HCT116 (cell line): Measurements from ENCODE around the gene CSK. TPM values are rescaled to one million over a fixed set of nuclear protein-coding genes. Genes with fewer than 3 reads are reported as not detected.

Source experiments
- ATAC-seq: fragments of 200-7000 bp; cut with Tn5 transposase; 2 replicates; pipeline ENCODE4 v1.9.1; 2020; ENCODE audit warnings: mild to moderate bottlenecking, moderate library complexity
- BruUV-seq: library from RNA; stranded (reverse); fragments of 400-500 nt; replicated peaks from 2 replicates; lab custom pipeline; 2021; lab: Mats Ljungman, UMichigan
- CTCF ChIA-PET: fragments of 300-600 bp; sonication (Branson Sonifier 250); formaldehyde crosslinking; loops from one replicate; lab custom pipeline; 2021; ENCODE audit warnings: antibody characterized with exemption; lab: Charles Lee
- POLR2A ChIA-PET: fragments of 300-600, 350-600 bp; sonication (Branson Sonifier 250); formaldehyde crosslinking; loops from one replicate; lab custom pipeline; 2021; ENCODE audit warnings: antibody characterized with exemption; lab: Charles Lee
- RAD21 ChIA-PET, 2 experiments: fragments of 300-600 bp; sonication (Branson Sonifier 250); formaldehyde crosslinking; loops; one replicate each; lab custom pipeline; 2023; ENCODE audit warnings: low total read pairs in 2 of 2; ENCODE audit not compliant: uncharacterized antibody in 2 of 2, unreplicated experiment in 2 of 2, low non-redundant PET in 1 of 2; lab: Charles Lee
- DNase-seq: peaks from one replicate; pipeline ENCODE4 v3.0.0-alpha.2; 2010; ENCODE audit warnings: low read depth, low spot score
- H2AFZ ChIP-seq: fragments of 200-600 bp; shearing (Covaris generic), sonication (generic); 2 replicates; pipeline ENCODE4 v1.6.1; 2017; ENCODE audit warnings: low read depth, mixed run types, mixed read lengths, antibody characterized with exemption, low read length; ENCODE audit not compliant: poor library complexity, severe bottlenecking
- H3K27ac ChIP-seq: 2 replicates; pipeline ENCODE4 v1.5.1; 2012; ENCODE audit warnings: low read depth, low read length
- H3K27me3 ChIP-seq: fragments of 200-600 bp; sonication (generic); 2 replicates; pipeline ENCODE4 v1.6.1; 2016; ENCODE audit warnings: mixed run types, low read length, mixed read lengths; ENCODE audit not compliant: insufficient read depth
- H3K36me3 ChIP-seq, 2 experiments: fragments of 200-500 bp in 1 of 2; fragments of 200-600 bp in 1 of 2; sonication (Bioruptor generic) in 1 of 2; sonication (generic) in 1 of 2; 2 replicates each; pipeline versions ENCODE4 v1.5.1 to v1.6.1; 2014 to 2016; ENCODE audit warnings: low read length in 2 of 2, inconsistent platforms in 1 of 2, mixed read lengths in 1 of 2, mixed run types in 1 of 2; ENCODE audit not compliant: insufficient read depth in 2 of 2, control insufficient read depth in 1 of 2
- H3K4me1 ChIP-seq, 2 experiments: fragments of 200-600 bp in 1 of 2; sonication (generic) in 1 of 2; 2 replicates each; pipeline versions ENCODE4 v1.5.1 to v1.6.1; 2012 to 2017; ENCODE audit warnings: low read length in 2 of 2, inconsistent platforms in 1 of 2, mild to moderate bottlenecking in 1 of 2, mixed read lengths in 1 of 2, mixed run types in 1 of 2, moderate library complexity in 1 of 2; ENCODE audit not compliant: insufficient read depth in 2 of 2, control insufficient read depth in 1 of 2
- H3K4me2 ChIP-seq: fragments of 200-600 bp; sonication (generic); 2 replicates; pipeline ENCODE4 v1.6.1; 2017; ENCODE audit warnings: mixed run types, low read length, mixed read lengths
- H3K4me3 ChIP-seq, 2 experiments: fragments of 200-600 bp in 1 of 2; sonication (generic) in 1 of 2; replicated peaks in 1 of 2; 2 replicates each; pipeline ENCODE4 v1.5.1; 2011 to 2016; ENCODE audit warnings: low read length in 2 of 2, control low read depth in 1 of 2, low read depth in 1 of 2, mild to moderate bottlenecking in 1 of 2, mixed read lengths in 1 of 2, mixed run types in 1 of 2
- H3K79me2 ChIP-seq: fragments of 200-600 bp; sonication (generic); 2 replicates; pipeline ENCODE4 v1.6.1; 2017; ENCODE audit warnings: mild to moderate bottlenecking, mixed run types, low read length, moderate library complexity, mixed read lengths; ENCODE audit not compliant: insufficient read depth
- H3K9ac ChIP-seq: fragments of 200-600 bp; sonication (generic); 2 replicates; pipeline ENCODE4 v1.6.1; 2016; ENCODE audit warnings: low read length, mixed read lengths
- H3K9me2 ChIP-seq: fragments of 200-600 bp; sonication (generic), shearing (Covaris generic); 2 replicates; pipeline ENCODE4 v1.6.1; 2017; ENCODE audit warnings: mixed run types, mild to moderate bottlenecking, moderate library complexity; ENCODE audit not compliant: insufficient read depth
- H3K9me3 ChIP-seq, 2 experiments: fragments of 200-500 bp in 1 of 2; fragments of 200-600 bp in 1 of 2; sonication (Bioruptor generic) in 1 of 2; sonication (generic) in 1 of 2; 2 replicates each; pipeline ENCODE4 v1.6.1; 2014 to 2017; ENCODE audit warnings: low read length in 2 of 2, mixed read lengths in 2 of 2, inconsistent platforms in 1 of 2, low read depth in 1 of 2, mild to moderate bottlenecking in 1 of 2, mixed run types in 1 of 2, moderate library complexity in 1 of 2; ENCODE audit not compliant: control insufficient read depth in 1 of 2, insufficient read depth in 1 of 2
- H4K20me1 ChIP-seq: fragments of 200-600 bp; sonication (generic), shearing (Covaris generic); 2 replicates; pipeline ENCODE4 v1.6.1; 2017; ENCODE audit warnings: mixed run types, mild to moderate bottlenecking, moderate library complexity; ENCODE audit not compliant: insufficient read depth
- CBX3 ChIP-seq: IDR thresholded peaks from 2 replicates; pipeline ENCODE4 v1.6.1; 2012; ENCODE audit warnings: low read depth
- EGR1 ChIP-seq: IDR thresholded peaks from 2 replicates; pipeline ENCODE4 v1.6.1; 2012; ENCODE audit warnings: low read depth
- ELF1 ChIP-seq: IDR thresholded peaks from 2 replicates; pipeline ENCODE4 v1.6.1; 2012; ENCODE audit warnings: low read depth, borderline replicate concordance
- EZH2phosphoT487 ChIP-seq: fragments of 200-600 bp; IDR thresholded peaks from 2 replicates; pipeline ENCODE4 v1.6.1; 2018; ENCODE audit warnings: antibody characterized with exemption, borderline replicate concordance
- JUND ChIP-seq: IDR thresholded peaks from 2 replicates; pipeline ENCODE4 v1.6.1; 2012
- POLR2A ChIP-seq: IDR thresholded peaks from 2 replicates; pipeline ENCODE4 v1.7.0; 2011; ENCODE audit warnings: borderline replicate concordance; ENCODE audit not compliant: insufficient read depth, insufficient read length; ENCODE audit errors: extremely low read depth
- POLR2AphosphoS5 ChIP-seq: IDR thresholded peaks from 2 replicates; pipeline ENCODE4 v1.6.1; 2011; ENCODE audit warnings: mild to moderate bottlenecking, low read depth, low read length, moderate library complexity
- RAD21 ChIP-seq: IDR thresholded peaks from 2 replicates; pipeline ENCODE4 v1.6.1; 2012; ENCODE audit warnings: low read depth, mild to moderate bottlenecking
- TCF7L2 ChIP-seq: IDR thresholded peaks from 2 replicates; pipeline ENCODE4 v1.7.0; 2011; ENCODE audit warnings: borderline replicate concordance, inconsistent platforms; ENCODE audit not compliant: insufficient read depth, insufficient read length; ENCODE audit errors: extremely low read depth
- YY1 ChIP-seq: IDR thresholded peaks from 2 replicates; pipeline ENCODE4 v1.6.1; 2011; ENCODE audit warnings: low read length, low read depth, moderate library complexity, mild to moderate bottlenecking; ENCODE audit not compliant: insufficient replicate concordance; ENCODE audit errors: extremely low read depth
- ZFX ChIP-seq: fragments of 450-650 bp; IDR thresholded peaks from 2 replicates; pipeline ENCODE4 v1.6.1; 2017
- ZNF274 ChIP-seq: fragments of 200-500 bp; sonication (Bioruptor generic); IDR thresholded peaks from 2 replicates; pipeline ENCODE4 v1.6.1; 2014; ENCODE audit warnings: mild to moderate bottlenecking, low read depth, low read length, inconsistent platforms
- intact Hi-C: fragments of 100-400 bp; cut with micrococcal nuclease; formaldehyde crosslinking; loops from 2 replicates; pipeline ENCODE4 v1.10.0; 2022
- total RNA-seq: library from RNA; stranded (reverse); gene quantifications from one replicate; pipeline ENCODE4 v1.2.1, GENCODE V29; 2021; ENCODE audit not compliant: unreplicated experiment
- TF ChIP-seq, protein P1 (sequence below): IDR thresholded peaks from 2 replicates; pipeline ENCODE4 v1.6.1; 2012; ENCODE audit warnings: low read depth
- TF ChIP-seq, protein P2 (sequence below): IDR thresholded peaks from 2 replicates; pipeline ENCODE4 v1.6.1; 2012
- TF ChIP-seq, protein P3 (sequence below): IDR thresholded peaks from 2 replicates; pipeline ENCODE4 v1.6.1; 2012

The CSK gene
- total RNA-seq, 1 experiment from 2014 or later, result 72.2 TPM

DNA sequence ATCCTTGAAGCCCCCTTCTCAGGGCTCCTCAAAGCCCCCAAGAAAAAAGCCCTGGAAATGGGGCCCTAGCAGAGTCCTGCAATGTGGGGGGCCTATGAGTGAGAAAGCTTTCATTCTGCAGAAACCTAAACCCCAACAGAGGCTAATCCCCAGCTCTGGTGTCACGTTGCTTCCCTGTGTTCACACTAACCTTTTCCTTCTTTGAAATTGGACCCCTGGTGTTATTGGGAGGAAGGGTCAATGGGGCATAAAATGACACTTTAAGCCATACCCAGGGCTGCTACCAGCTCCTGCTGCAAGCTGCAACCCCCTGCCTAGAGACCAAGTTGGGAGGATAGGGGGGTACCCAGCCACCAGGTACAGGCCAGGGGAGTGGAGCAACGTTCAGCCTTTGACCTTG is 31.1 kb upstream of the CSK start:
- BruUV-seq, result no TSS peak
- no peaks in the 10 kb centered on the region for H3K27me3 ChIP-seq
- ATAC-seq, result no peak
- no peaks in the 10 kb centered on the region for H3K9me3 ChIP-seq
- H2AFZ ChIP-seq, result no peak overlapping the region
- H3K9ac ChIP-seq, result no peak overlapping the region
- peaks cover 0 to 10% of the 10 kb centered on the region in 2 experiments; a peak in 2 of 4 replicates for H3K4me1 ChIP-seq
- TF ChIP-seq, protein P1, sequence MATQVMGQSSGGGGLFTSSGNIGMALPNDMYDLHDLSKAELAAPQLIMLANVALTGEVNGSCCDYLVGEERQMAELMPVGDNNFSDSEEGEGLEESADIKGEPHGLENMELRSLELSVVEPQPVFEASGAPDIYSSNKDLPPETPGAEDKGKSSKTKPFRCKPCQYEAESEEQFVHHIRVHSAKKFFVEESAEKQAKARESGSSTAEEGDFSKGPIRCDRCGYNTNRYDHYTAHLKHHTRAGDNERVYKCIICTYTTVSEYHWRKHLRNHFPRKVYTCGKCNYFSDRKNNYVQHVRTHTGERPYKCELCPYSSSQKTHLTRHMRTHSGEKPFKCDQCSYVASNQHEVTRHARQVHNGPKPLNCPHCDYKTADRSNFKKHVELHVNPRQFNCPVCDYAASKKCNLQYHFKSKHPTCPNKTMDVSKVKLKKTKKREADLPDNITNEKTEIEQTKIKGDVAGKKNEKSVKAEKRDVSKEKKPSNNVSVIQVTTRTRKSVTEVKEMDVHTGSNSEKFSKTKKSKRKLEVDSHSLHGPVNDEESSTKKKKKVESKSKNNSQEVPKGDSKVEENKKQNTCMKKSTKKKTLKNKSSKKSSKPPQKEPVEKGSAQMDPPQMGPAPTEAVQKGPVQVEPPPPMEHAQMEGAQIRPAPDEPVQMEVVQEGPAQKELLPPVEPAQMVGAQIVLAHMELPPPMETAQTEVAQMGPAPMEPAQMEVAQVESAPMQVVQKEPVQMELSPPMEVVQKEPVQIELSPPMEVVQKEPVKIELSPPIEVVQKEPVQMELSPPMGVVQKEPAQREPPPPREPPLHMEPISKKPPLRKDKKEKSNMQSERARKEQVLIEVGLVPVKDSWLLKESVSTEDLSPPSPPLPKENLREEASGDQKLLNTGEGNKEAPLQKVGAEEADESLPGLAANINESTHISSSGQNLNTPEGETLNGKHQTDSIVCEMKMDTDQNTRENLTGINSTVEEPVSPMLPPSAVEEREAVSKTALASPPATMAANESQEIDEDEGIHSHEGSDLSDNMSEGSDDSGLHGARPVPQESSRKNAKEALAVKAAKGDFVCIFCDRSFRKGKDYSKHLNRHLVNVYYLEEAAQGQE, result no peak
- TF ChIP-seq JUND, result no peak
- no peak for TF ChIP-seq ELF1
- no peak for TF ChIP-seq TCF7L2
- TF ChIP-seq, protein P2, sequence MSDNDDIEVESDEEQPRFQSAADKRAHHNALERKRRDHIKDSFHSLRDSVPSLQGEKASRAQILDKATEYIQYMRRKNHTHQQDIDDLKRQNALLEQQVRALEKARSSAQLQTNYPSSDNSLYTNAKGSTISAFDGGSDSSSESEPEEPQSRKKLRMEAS, result no peak
- no peak for TF ChIP-seq EZH2phosphoT487
- TF ChIP-seq POLR2A, result no peak
- TF ChIP-seq ZFX, result no peak
- no peak for TF ChIP-seq CBX3
- no peak for TF ChIP-seq RAD21
- TF ChIP-seq EGR1, result no peak
- TF ChIP-seq, protein P3, sequence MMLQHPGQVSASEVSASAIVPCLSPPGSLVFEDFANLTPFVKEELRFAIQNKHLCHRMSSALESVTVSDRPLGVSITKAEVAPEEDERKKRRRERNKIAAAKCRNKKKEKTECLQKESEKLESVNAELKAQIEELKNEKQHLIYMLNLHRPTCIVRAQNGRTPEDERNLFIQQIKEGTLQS, result no peak
- TF ChIP-seq ZNF274, result no peak
- TF ChIP-seq POLR2AphosphoS5, result no peak
- no peak for TF ChIP-seq YY1
- intact Hi-C loops, result no loop called here
- no peak overlapping the region for H3K4me2 ChIP-seq
- DNase-seq, result no peak
- no peaks in the 10 kb centered on the region for H4K20me1 ChIP-seq
- no peak overlapping the region for H3K4me3 ChIP-seq
- no peaks in the 10 kb centered on the region for H3K79me2 ChIP-seq
- H3K36me3 ChIP-seq, result no peaks in the 10 kb centered on the region
- H3K9me2 ChIP-seq, result no peaks in the 10 kb centered on the region
- POLR2A ChIA-PET, result no interaction called here
- CTCF ChIA-PET, result no interaction called here
- no peak overlapping the region for H3K27ac ChIP-seq
- RAD21 ChIA-PET, result no interaction called here
